22Rv1 (cell line): ENCODE results near the gene GNPNAT1.

ENCODE experiments used
- CTCF ChIP-seq: fragments of 450-650 bp; IDR thresholded peaks from 2 replicates; pipeline ENCODE4 v1.5.1; 2017; ENCODE audit warnings: mild to moderate bottlenecking
- ZFX ChIP-seq: fragments of 450-650 bp; IDR thresholded peaks from 2 replicates; pipeline ENCODE4 v1.6.1; 2017; ENCODE audit warnings: antibody characterized with exemption, borderline replicate concordance

GRCh38 chr14:52778702-52779101, 12.7 kb downstream of the GNPNAT1 start:
- TF ChIP-seq CTCF (no peak), ZFX (no peak)
